GM18861 (cell line): ENCODE measurements around the gene SEC63.
A peak's percentile ranks its signal among the peaks of the same experiment; 100 is the strongest.
"Not testable (repeated sequence)": the region's sequence is repeated elsewhere in the genome, so short reads cannot be mapped to it uniquely, and the experiment has no call there.

Source experiments
- ATAC-seq: cut with Tn5 transposase; IDR thresholded peaks from one replicate; pipeline ENCODE4 v1.9.1; 2021; ENCODE audit not compliant: unreplicated experiment

Gene SEC63

DNA sequence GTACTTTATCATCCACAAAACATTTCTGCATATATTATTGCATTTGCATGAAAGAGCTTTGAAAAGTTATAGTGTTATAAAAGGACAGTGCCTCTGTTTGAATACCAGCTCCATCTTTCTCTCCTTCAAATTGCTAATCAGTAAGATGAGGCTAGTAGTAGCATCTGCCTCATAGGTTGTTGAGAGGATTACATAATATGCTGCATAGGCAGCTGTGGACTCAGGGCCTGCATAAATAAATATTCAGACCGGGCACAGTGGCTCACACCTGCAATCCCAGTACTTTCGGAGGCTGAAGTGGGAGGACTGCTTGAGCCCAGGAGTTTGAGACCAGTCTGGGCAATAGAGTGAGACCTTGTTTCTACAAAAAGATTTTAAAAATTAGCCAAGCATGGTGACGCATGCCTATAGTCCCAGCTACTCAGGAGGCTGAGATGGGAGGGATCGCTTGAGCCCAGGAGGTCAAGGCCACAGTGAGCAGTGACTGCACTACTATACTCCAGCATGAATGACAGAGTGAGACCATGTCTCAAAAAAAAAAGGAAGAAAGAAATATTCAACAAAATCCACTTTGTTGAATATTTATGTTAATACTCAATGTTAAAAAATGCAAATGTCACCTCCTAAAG, 18.3 kb upstream of the SEC63 start:
- no peak for ATAC-seq

- no peak for ATAC-seq
Observed at GRCh38 chr6:107973594-107973993, 15.6 kb upstream of the SEC63 start.

DNA sequence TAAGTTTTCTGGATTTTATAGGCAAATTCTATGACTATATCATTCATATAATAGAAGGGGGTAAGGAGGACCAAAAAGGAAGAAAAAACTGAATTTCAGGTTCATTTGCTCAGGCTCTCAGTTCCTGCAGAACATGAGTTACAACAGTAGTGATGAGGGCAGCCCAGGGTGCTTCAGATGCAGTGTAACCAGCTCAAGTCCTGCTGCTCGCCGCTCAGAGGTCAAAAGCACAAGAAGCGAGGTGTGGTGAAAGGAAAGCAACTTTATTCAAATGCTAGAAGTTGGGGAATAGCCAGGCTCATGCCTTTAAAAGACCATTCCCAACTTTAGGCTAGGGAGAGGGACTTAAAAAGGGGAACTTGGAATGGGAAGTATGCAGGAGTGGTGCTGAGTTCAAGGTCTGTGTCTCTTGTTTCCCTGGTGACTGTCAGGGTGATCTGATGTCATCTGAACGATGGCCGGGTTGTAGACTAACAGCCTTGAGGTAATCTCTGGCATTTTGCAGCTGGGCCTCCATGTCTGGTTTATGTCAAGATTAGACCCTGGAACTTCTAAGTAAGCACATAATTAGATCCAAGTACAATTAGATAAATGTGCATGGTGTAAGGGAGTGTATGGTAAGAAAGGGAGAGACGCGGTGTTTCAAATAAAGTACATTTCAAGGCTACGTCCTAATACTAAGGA, 14.5 kb upstream of the SEC63 start:
- ATAC-seq = no peak

- no peak for ATAC-seq
Observed at GRCh38 chr6:107971181-107971580, 13.2 kb upstream of the SEC63 start.

DNA sequence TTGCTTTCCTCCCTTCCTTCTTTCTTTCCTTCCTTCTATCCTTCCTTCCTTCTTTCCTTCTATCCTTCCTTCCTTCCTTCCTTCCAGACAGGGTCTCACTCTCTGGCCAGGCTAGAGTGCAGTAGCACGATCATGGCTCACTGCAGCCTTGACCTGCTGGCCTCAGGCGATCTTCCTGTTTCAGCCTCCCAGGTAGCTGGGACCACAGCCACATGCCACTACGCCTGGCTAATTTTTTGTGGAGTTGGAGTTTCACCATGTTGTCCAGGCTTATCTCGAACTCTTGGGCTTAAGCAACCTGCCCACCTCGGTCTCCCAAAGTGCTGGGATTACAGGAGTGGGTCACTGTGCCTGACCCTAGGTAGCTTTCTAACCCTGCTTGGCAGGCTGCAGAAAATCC, 12.2 kb upstream of the SEC63 start:
- ATAC-seq = no peak

GRCh38 chr6:107968081-107968480, 10.1 kb upstream of the SEC63 start:
- ATAC-seq = no peak

GRCh38 chr6:107965746-107966145, 7.7 kb upstream of the SEC63 start:
- no peak for ATAC-seq

GRCh38 chr6:107962723-107963122, 4.7 kb upstream of the SEC63 start:
- ATAC-seq = no peak

DNA sequence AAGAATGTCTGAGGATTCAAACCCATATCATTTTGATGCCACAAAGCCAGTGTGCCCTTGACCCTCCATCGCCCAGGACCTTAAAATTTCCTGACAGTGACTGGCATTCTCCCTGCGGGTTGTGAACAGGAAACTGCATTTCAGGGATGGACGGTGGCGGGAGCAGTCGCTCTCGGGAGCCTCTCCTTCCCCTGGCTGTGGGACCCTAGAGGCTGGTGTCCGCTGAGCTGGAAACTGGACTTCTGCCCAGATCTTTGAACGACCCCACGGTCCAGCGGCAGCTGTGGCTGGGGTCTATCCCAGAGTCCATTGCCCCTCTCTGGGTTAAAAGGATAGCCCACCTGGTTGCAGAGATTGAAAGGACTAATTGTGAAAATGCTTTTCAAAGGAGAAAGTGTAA, 1.4 kb upstream of the SEC63 start:
- no peak for ATAC-seq

- not testable (repeated sequence) for ATAC-seq
Observed at GRCh38 chr6:107958689-107959362, 818 bp upstream of the SEC63 start.

DNA sequence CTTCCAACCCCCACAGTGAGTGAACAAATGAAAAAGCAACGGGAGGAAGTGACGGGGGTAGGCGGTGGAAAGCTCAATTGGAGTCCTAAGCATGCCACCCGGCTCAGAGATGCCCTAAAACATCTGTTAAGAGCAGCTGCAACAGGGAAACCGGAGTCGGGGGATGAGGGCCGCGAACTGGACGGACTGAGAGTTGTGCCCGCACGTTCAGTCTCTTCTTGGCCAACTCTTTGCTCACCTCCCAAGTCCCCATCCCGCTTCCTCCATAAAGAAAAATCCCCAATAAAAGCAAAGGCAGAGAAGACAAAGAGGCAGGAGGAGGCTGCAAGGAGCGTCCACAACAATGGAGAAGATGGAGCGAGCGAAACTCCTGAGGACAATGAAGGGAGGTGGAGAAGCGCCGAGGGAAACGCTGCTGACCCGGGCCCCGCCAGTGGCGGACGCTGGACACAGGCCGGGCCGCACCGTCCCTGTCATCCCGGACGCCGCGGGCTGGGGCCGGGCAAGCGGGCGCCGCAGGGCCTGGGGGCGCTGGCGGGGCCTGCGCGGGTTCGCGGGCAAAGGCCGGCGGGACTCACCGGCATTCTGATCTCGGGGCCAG, 600 bp downstream of the SEC63 start:
- ATAC-seq = peak; percentile 29

GRCh38 chr6:107956586-107957307, 1.3 kb downstream of the SEC63 start:
- ATAC-seq = no peak

- no peak for ATAC-seq
Observed at GRCh38 chr6:107956181-107956580, 1.8 kb downstream of the SEC63 start.

GRCh38 chr6:107953858-107954414, 4.1 kb downstream of the SEC63 start:
- ATAC-seq = not testable (repeated sequence)

DNA sequence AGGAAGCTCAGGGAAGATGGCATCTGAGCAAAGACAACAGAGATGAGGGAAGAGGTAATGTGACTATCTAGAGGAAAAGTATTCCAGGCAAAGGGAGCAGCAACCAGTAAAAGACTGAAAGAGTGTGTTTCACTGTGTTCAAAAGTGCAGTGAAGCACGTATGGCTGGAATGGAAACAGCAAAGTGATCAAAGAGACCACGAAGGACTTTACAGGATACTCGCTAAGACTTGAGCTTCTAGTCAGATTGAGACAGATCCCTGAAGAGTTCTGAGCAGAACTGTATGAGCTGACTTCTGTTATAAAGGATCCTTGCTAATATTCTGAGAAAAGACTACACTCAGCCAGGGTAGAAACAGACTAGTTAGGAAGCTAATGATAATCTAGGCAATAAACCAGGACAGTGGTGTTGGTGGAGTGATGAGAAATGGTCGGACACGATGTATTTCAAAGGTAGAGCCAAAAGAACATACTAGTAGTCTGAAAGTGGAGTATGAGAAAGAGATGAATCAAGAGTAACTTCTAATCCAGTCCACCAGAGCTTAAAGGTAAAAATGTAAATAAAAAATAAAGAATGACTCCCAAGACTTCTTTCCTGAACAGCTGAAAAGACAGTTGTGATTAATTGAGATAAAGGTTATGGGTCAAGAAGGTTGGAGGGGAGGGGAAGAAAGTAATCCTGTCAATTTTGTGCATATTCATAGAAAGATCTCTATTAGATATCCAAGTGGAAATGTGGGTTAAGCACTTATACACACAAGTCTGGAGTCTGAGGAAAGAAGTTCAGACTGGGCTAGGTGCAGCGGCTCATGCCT, 14.2 kb downstream of the SEC63 start:
- no peak for ATAC-seq

DNA sequence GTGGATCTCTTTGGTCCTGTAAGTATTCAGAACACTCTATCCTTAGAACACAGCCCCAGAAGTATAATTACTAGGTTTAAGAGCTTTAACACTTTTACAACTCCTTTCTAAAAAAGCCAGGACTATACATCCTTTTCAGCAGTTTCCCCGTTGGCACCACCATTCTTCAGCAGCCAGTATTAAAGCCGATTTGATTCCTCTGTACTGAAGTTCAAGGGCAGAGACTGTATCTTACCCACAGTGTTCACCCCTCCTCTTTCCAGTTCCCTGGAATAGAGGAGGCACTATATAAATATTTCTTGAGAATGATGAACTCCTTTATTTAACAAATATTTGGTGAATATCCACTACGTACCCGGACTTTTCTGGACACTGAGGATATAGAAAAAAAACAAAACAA, 15.9 kb downstream of the SEC63 start:
- ATAC-seq = no peak

DNA sequence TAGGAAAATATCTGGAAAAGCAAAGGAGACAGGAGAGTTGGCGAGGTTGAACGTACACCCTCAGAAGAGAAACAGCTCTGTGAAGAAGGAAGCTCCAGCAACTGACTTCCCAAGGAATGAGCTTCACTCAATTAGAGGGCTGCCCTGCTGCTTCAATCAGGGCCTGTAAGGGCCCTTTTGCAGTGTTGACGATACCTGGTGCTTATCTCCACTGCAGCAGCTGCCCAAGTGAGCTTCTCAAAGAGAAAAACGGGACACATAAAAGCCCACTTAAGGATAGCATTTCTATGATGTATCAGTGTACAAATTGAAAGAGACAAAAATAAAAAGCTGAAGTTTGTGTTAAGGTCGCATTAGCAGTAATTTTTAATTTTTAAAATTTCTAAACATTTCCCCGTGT, 16.4 kb downstream of the SEC63 start:
- ATAC-seq = no peak

GRCh38 chr6:107941199-107941598, 16.8 kb downstream of the SEC63 start:
- no peak for ATAC-seq

- not testable (repeated sequence) for ATAC-seq
Observed at GRCh38 chr6:107936910-107937292, 21.1 kb downstream of the SEC63 start.
